Loucy (cell line): ENCODE results near the gene TMEM156.

Experiments
- H2AFZ ChIP-seq: fragments of 200-600 bp; sonication (generic); 2 replicates; pipeline ENCODE4 v1.6.0; 2016; ENCODE audit warnings: antibody characterized with exemption, mild to moderate bottlenecking, low read length, moderate library complexity
- H3F3A ChIP-seq: fragments of 200-600 bp; 2 replicates; pipeline ENCODE4 v1.6.0; 2016; ENCODE audit warnings: antibody characterized with exemption, low read depth, mild to moderate bottlenecking
- H3K27me3 ChIP-seq: fragments of 200-600 bp; sonication (generic); 2 replicates; pipeline ENCODE4 v1.6.1; 2014; ENCODE audit warnings: low read length, mild to moderate bottlenecking; ENCODE audit not compliant: insufficient read depth, poor library complexity, severe bottlenecking
- H3K36me3 ChIP-seq: fragments of 200-600 bp; sonication (generic); 2 replicates; pipeline ENCODE4 v1.6.1; 2016; ENCODE audit warnings: low read length; ENCODE audit not compliant: insufficient read depth
- H3K4me1 ChIP-seq: fragments of 200-600 bp; sonication (generic); 2 replicates; pipeline ENCODE4 v1.5.1; 2014; ENCODE audit warnings: low read length, mild to moderate bottlenecking; ENCODE audit not compliant: insufficient read depth, poor library complexity, severe bottlenecking
- H3K4me2 ChIP-seq: fragments of 200-600 bp; sonication (generic); 2 replicates; pipeline ENCODE4 v1.6.0; 2014; ENCODE audit warnings: antibody characterized with exemption, low read length, low read depth, mild to moderate bottlenecking; ENCODE audit not compliant: poor library complexity, severe bottlenecking
- H3K4me3 ChIP-seq: fragments of 200-600 bp; sonication (generic); 2 replicates; pipeline ENCODE4 v1.5.1; 2014; ENCODE audit warnings: low read length, mild to moderate bottlenecking, mixed read lengths; ENCODE audit not compliant: poor library complexity, severe bottlenecking
- H3K79me2 ChIP-seq: fragments of 200-600 bp; sonication (generic); 2 replicates; pipeline ENCODE4 v1.6.1; 2014; ENCODE audit warnings: low read length; ENCODE audit not compliant: insufficient read depth
- H3K9ac ChIP-seq: fragments of 200-600 bp; sonication (generic); 2 replicates; pipeline ENCODE4 v1.6.0; 2014; ENCODE audit warnings: mild to moderate bottlenecking, low read depth, low read length, moderate library complexity; ENCODE audit not compliant: poor library complexity, severe bottlenecking
- H3K9me2 ChIP-seq: fragments of 200-600 bp; sonication (generic); replicated peaks from 2 replicates; pipeline ENCODE4 v1.6.1; 2016; ENCODE audit warnings: low read depth, low read length, mixed read lengths
- H3K9me3 ChIP-seq: fragments of 200-600 bp; sonication (generic); 2 replicates; pipeline ENCODE4 v1.6.1; 2014; ENCODE audit warnings: mild to moderate bottlenecking, antibody characterized with exemption, low read length, low read depth; ENCODE audit not compliant: insufficient read depth
- H4K20me1 ChIP-seq: fragments of 200-600 bp; sonication (generic); 2 replicates; pipeline ENCODE4 v1.6.0; 2014; ENCODE audit warnings: antibody characterized with exemption, low read length, mild to moderate bottlenecking; ENCODE audit not compliant: insufficient read depth, poor library complexity, severe bottlenecking
- EZH2phosphoT487 ChIP-seq: fragments of 200-600 bp; IDR thresholded peaks from 2 replicates; pipeline ENCODE4 v1.6.1; 2018; ENCODE audit warnings: antibody characterized with exemption, mild to moderate bottlenecking, moderate library complexity, borderline replicate concordance
- TF ChIP-seq, protein P1 (sequence below): fragments of 200-600 bp; sonication (generic); conservative IDR thresholded peaks from 2 replicates; pipeline ENCODE4 v1.5.1; 2014; ENCODE audit warnings: mild to moderate bottlenecking, antibody characterized with exemption, low read length

TMEM156 gene

DNA sequence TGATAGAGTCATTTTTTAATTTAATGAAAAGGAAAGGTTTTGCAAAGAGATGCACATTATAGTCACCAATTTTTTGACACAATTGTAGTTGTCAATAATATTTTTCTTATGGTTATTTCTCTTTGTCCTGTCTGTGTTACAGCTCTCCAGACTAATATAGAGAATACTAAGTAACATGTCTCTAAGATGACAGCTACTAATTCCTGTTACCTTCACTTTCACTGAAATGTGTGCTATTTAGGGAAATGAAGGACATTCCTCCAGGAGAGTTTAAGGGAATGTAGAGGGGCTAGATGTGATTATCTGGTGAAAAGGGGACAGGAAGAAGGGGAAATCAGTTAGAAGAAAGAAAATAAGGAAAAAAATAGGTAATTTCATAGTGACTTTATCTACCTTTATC lies 31.2 kb upstream of the TMEM156 start:
- H4K20me1 ChIP-seq: peaks cover 24% of the 10 kb centered on the region
- no peaks in the 10 kb centered on the region for H3K9me3 ChIP-seq
- H3K9ac ChIP-seq: no peak overlapping the region
- no peak for TF ChIP-seq EZH2phosphoT487
- TF ChIP-seq, protein P1, sequence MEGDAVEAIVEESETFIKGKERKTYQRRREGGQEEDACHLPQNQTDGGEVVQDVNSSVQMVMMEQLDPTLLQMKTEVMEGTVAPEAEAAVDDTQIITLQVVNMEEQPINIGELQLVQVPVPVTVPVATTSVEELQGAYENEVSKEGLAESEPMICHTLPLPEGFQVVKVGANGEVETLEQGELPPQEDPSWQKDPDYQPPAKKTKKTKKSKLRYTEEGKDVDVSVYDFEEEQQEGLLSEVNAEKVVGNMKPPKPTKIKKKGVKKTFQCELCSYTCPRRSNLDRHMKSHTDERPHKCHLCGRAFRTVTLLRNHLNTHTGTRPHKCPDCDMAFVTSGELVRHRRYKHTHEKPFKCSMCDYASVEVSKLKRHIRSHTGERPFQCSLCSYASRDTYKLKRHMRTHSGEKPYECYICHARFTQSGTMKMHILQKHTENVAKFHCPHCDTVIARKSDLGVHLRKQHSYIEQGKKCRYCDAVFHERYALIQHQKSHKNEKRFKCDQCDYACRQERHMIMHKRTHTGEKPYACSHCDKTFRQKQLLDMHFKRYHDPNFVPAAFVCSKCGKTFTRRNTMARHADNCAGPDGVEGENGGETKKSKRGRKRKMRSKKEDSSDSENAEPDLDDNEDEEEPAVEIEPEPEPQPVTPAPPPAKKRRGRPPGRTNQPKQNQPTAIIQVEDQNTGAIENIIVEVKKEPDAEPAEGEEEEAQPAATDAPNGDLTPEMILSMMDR: no peak
- peaks cover 56% of the 10 kb centered on the region for H3K79me2 ChIP-seq
- H3K4me2 ChIP-seq: no peak overlapping the region
- H3K4me1 ChIP-seq: peaks cover 10% of the 10 kb centered on the region
- no peaks in the 10 kb centered on the region for H3K36me3 ChIP-seq
- no peaks in the 10 kb centered on the region for H3K9me2 ChIP-seq
- H2AFZ ChIP-seq: no peak overlapping the region
- no peak overlapping the region for H3K4me3 ChIP-seq
- H3K27me3 ChIP-seq: no peaks in the 10 kb centered on the region
- no peaks in the 10 kb centered on the region for H3F3A ChIP-seq

DNA sequence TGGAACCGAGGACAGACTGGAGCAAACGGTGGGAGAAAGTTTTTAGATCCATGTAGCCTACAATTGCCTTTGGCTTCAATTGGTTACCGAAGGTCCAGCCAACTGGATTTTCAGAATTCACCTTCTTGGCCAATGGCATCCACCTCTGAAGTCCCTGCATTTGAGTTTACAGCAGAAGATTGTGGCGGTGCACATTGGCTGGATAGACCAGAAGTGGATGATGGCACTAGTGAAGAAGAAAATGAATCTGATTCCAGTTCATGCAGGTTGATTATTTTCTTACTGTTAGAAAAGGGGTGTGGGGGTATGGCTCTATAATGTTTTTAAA lies 30.5 kb upstream of the TMEM156 start:
- Histone ChIP-seq H3K36me3 (no peaks in the 10 kb centered on the region), H4K20me1 (peaks cover 24% of the 10 kb centered on the region), H3K79me2 (peaks cover 61% of the 10 kb centered on the region), H3K4me3 (no peak overlapping the region), H3K9me2 (no peaks in the 10 kb centered on the region), H3K4me1 (peaks cover 10% of the 10 kb centered on the region), H3K9me3 (no peaks in the 10 kb centered on the region), H2AFZ (no peak overlapping the region), H3K4me2 (no peak overlapping the region), H3K9ac (no peak overlapping the region), H3F3A (no peaks in the 10 kb centered on the region), H3K27me3 (no peaks in the 10 kb centered on the region)
- no peak for TF ChIP-seq EZH2phosphoT487
- TF ChIP-seq, protein P1: no peak

DNA sequence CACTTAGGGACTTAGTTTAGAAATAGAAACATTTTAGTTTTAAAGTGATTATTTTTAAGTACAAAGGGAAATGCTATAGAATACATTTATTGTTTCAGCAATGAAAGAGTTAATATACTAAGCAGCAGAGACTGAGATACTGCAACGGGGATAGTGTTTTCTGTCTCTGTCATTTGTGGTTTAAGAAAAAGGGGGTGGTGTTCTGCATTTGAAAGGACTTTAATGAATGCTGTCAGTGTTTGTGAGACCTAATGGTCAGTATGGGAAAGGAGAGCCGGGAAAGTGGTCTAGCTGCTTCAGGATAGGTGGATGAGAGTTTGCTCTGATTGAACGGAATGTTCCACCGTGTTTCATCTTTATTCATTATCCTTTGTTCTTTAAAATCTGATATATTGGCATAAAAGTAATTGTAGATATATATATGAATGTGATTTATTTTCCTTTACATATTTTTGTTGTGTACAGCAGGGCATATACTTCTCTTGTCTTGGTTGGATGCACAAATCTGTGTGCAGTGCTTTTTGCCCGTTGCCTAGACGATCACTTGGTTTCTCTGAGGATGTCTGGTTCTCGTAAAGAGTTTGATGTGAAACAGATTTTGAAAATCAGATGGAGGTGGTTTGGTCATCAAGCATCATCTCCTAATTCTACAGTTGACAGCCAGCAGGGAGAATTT lies 30.0 kb upstream of the TMEM156 start, which contains the start of gene KLHL5:
Gene KLHL5, plus strand, starts transcription at position 139 of the 676 bp plus-strand sequence. Its CDS starts 421 bp downstream, at position 560.
- TF ChIP-seq EZH2phosphoT487: no peak
- TF ChIP-seq, protein P1: no peak
- Histone ChIP-seq H3K9me3 (no peaks in the 10 kb centered on the region), H4K20me1 (peaks cover 24% of the 10 kb centered on the region), H3K4me2 (no peak within 1 kb of the TSS), H3K27me3 (no peaks in the 10 kb centered on the region), H3F3A (no peaks in the 10 kb centered on the region), H3K79me2 (peaks cover 62% of the 10 kb centered on the region), H3K9ac (no peak within 1 kb of the TSS), H3K9me2 (no peaks in the 10 kb centered on the region), H2AFZ (no peak within 1 kb of the TSS), H3K4me3 (no peak within 1 kb of the TSS), H3K36me3 (no peaks in the 10 kb centered on the region), H3K4me1 (peaks cover 10% of the 10 kb centered on the region)
